ENCODE results near the gene MMP12.
A peak's percentile ranks its signal among the peaks of the same experiment; 100 is the strongest.
"Not testable (repeated sequence)": the region's sequence is repeated elsewhere in the genome, so short reads cannot be mapped to it uniquely, and the experiment has no call there.

Gene MMP12

GRCh38 chr11:102874852-102875251 is at the start of gene MMP12:
TSS of gene MMP12 (minus strand) at chr11:102874982. CDS start at chr11:102874937, 45 bp downstream.
- DNase-seq = no peak

GRCh38 chr11:102921587-102922220 is 46.9 kb upstream of the MMP12 start:
- DNase-seq = no peak

GRCh38 chr11:102920118-102920684 is 45.4 kb upstream of the MMP12 start:
- DNase-seq = no peak

- DNase-seq = no peak
These were observed 40.2 kb upstream of the MMP12 start for GRCh38 chr11:102915044-102915375.

GRCh38 chr11:102914238-102915043 is 39.7 kb upstream of the MMP12 start:
- peak; percentile 9 for DNase-seq

GRCh38 chr11:102912482-102912830 is 37.7 kb upstream of the MMP12 start:
- DNase-seq = no peak

- DNase-seq = no peak
These were observed 37.1 kb upstream of the MMP12 start for GRCh38 chr11:102911758-102912481.

GRCh38 chr11:102905848-102906247 is 31.1 kb upstream of the MMP12 start:
- not testable (repeated sequence) for DNase-seq

- not testable (repeated sequence) for DNase-seq
These were observed 29.1 kb upstream of the MMP12 start for GRCh38 chr11:102903895-102904294.

GRCh38 chr11:102900346-102900745 is 25.6 kb upstream of the MMP12 start:
- DNase-seq = no peak

- DNase-seq = no peak
These were observed 17.0 kb upstream of the MMP12 start for GRCh38 chr11:102891736-102892135.

GRCh38 chr11:102886999-102887398 is 12.2 kb upstream of the MMP12 start:
- no peak for DNase-seq

- no peak for DNase-seq
These were observed 8.4 kb upstream of the MMP12 start for GRCh38 chr11:102883141-102883540.

- DNase-seq = no peak
These were observed 7.7 kb upstream of the MMP12 start for GRCh38 chr11:102882389-102883024.

GRCh38 chr11:102879801-102880200 is 5.0 kb upstream of the MMP12 start:
- no peak for DNase-seq

GRCh38 chr11:102878595-102878994 is 3.8 kb upstream of the MMP12 start:
- no peak for DNase-seq

- DNase-seq = not testable (repeated sequence)
These were observed 5.3 kb downstream of the MMP12 start for GRCh38 chr11:102869354-102869964.

- DNase-seq = no peak
These were observed 6.4 kb downstream of the MMP12 start for GRCh38 chr11:102868339-102868738.

- no peak for DNase-seq
These were observed 10.1 kb downstream of the MMP12 start for GRCh38 chr11:102864724-102865123.

GRCh38 chr11:102853956-102854355 is 20.8 kb downstream of the MMP12 start:
- DNase-seq = no peak

- DNase-seq = no peak
These were observed 21.7 kb downstream of the MMP12 start for GRCh38 chr11:102853055-102853454.

- DNase-seq = no peak
These were observed 23.6 kb downstream of the MMP12 start for GRCh38 chr11:102850973-102851745.
